ENCODE results near the gene TBKBP1. TPM values are rescaled to one million over a fixed set of nuclear protein-coding genes. Genes with fewer than 3 reads are reported as not detected.

Gene TBKBP1, protein sequence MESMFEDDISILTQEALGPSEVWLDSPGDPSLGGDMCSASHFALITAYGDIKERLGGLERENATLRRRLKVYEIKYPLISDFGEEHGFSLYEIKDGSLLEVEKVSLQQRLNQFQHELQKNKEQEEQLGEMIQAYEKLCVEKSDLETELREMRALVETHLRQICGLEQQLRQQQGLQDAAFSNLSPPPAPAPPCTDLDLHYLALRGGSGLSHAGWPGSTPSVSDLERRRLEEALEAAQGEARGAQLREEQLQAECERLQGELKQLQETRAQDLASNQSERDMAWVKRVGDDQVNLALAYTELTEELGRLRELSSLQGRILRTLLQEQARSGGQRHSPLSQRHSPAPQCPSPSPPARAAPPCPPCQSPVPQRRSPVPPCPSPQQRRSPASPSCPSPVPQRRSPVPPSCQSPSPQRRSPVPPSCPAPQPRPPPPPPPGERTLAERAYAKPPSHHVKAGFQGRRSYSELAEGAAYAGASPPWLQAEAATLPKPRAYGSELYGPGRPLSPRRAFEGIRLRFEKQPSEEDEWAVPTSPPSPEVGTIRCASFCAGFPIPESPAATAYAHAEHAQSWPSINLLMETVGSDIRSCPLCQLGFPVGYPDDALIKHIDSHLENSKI
- total RNA-seq (2014; rRNA removed): 9.0 and 12.8 TPM in 2 replicates
- Bru-seq, nascent RNA: percentile 57 among the genes with signal in this experiment
- BruChase-seq, experiment 1, labeled RNA remaining after a 6-hour chase: percentile 68 among the genes with signal in this experiment
- BruChase-seq, experiment 2, labeled RNA remaining after a 2-hour chase: percentile 71 among the genes with signal in this experiment
- long read RNA-seq, partial matches to known transcripts: 24 of 25 reads
- long read RNA-seq, other reads (novel, unspliced or antisense): 1 of 25 reads

DNA sequence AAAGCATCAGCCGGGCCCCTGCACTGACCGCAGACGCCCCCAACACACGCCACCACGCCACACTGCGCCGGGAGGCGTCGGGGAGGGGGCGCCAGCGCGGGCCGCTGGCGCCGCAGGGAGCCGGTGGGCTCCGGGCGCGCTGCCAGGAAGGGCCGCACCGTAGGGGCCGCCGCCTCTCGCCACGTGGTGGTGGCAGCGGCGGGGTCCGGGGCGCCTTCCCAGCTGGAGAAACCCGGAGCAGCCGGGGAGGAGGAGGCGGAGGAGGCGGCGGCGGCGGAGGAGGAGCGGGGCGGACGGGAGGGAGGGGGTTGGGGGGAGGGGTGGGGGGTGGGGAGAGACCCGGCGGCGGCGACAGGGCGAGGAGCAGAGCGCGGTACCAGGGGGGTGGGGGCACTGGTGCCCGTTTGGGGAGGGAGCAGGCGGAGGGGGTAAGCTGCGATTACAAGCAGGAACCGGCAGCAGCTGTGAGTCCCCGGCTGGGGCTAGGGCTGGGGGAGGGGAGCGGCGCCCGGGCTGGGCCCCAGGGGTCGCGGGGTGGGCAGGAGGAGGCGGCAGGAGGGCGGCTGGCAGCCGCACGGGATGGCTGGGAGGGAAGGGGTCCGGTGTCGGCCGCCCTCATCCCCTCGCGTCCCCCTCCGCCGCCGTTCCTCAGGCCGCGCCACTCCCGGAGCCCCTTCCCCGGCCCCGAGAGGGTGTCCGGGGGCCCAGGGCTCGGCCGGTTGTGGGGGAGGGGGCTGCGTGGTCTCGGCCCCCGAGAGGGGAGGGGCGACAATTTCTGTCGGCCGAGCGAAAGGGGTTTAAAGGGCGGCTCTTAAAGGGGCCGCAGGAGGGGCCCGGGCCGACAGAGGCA is at the start of gene TBKBP1:
Gene TBKBP1, plus strand, starts transcription at position 431 of the 850 bp plus-strand sequence. CDS start 1,952 bp downstream, outside the sequence.
- no peaks in the 10 kb centered on the region for H3K36me3 ChIP-seq (ENCODE audit: low read depth, low read length)
- H3K9me3 ChIP-seq (ENCODE audit: low read length): no peaks in the 10 kb centered on the region
- intact Hi-C loops (cut with micrococcal nuclease): no loop called here
- CTCF ChIA-PET: interaction anchor here (0.6 kb wide), 1 partner anchor 39 kb away, joined by 7 read pairs; the partner anchor contains the start of gene TBX21
- no peaks in the 10 kb centered on the region for H4K20me1 ChIP-seq (ENCODE audit: low read length)
- H2AFZ ChIP-seq (ENCODE audit: low read length): peak within 1 kb of the TSS; percentile 92
- peak within 1 kb of the TSS; percentile 83 for H3K4me3 ChIP-seq (ENCODE audit: low read length)
- peaks cover 15% of the 10 kb centered on the region; the same call in 1 of the 2 replicates for H3K4me1 ChIP-seq (ENCODE audit: insufficient read depth, low read length)
- peak within 1 kb of the TSS; percentile 91 for H3K4me2 ChIP-seq (ENCODE audit: low read length)
- peak within 1 kb of the TSS; percentile 52 for H3K9ac ChIP-seq (ENCODE audit: low read length)
- DNase-seq (peak; percentile 51), ATAC-seq (peak; percentile 53)
- TF ChIP-seq EZH2phosphoT487 (IDR thresholded peaks at IDR 0.05; ENCODE audit: borderline replicate concordance, low read length): no peak
- TF ChIP-seq, protein P1, sequence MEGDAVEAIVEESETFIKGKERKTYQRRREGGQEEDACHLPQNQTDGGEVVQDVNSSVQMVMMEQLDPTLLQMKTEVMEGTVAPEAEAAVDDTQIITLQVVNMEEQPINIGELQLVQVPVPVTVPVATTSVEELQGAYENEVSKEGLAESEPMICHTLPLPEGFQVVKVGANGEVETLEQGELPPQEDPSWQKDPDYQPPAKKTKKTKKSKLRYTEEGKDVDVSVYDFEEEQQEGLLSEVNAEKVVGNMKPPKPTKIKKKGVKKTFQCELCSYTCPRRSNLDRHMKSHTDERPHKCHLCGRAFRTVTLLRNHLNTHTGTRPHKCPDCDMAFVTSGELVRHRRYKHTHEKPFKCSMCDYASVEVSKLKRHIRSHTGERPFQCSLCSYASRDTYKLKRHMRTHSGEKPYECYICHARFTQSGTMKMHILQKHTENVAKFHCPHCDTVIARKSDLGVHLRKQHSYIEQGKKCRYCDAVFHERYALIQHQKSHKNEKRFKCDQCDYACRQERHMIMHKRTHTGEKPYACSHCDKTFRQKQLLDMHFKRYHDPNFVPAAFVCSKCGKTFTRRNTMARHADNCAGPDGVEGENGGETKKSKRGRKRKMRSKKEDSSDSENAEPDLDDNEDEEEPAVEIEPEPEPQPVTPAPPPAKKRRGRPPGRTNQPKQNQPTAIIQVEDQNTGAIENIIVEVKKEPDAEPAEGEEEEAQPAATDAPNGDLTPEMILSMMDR (conservative IDR thresholded peaks at IDR 0.05; ENCODE audit: low read depth, low read length): no peak
- no peak for TF ChIP-seq EZH2 (IDR thresholded peaks at IDR 0.05; ENCODE audit: low read length, unreplicated experiment)
- no peaks in the 10 kb centered on the region for H3F3A ChIP-seq (ENCODE audit: low read length, unreplicated experiment)
- H3K27ac ChIP-seq (ENCODE audit: low read length): no peak within 1 kb of the TSS
- H3K9me2 ChIP-seq (replicated peaks; ENCODE audit: low read length): no peaks in the 10 kb centered on the region
- no TSS peak for BruUV-seq (replicated peaks)
- no peaks in the 10 kb centered on the region for H3K27me3 ChIP-seq (ENCODE audit: low read length)
- POLR2A ChIA-PET (ENCODE audit: unreplicated experiment): interaction anchor here (0.7 kb wide), 1 partner anchor 45 kb away, joined by 11 read pairs; no protein-coding TSS in a partner anchor
- no peaks in the 10 kb centered on the region for H3K79me2 ChIP-seq (ENCODE audit: low read length)

DNA sequence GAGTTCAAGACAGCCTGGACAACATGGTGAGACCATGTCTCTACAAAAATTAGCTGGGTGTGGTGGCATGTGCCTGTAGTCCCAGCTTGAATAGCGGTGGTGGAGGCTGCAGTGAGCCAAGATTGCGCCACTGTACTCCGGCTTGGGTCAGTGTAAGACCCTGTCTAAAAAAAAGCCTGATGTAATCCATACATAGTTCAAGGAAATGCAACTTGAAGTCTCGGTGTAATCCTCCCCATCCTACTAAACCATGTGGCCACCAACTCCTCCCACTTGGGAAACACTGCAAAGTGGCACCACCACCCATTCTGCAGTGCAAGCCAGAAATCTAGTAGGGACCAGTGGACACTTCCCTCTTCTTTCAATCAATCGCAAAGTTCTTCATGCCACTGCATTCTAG is 49.6 kb upstream of the TBKBP1 start:
- Histone ChIP-seq H3K4me1 (ENCODE audit: insufficient read depth, low read length) (peaks cover 8% of the 10 kb centered on the region), H3K4me2 (ENCODE audit: low read length) (no peak overlapping the region), H3K27me3 (ENCODE audit: low read length) (no peaks in the 10 kb centered on the region), H3K9me2 (replicated peaks; ENCODE audit: low read length) (no peaks in the 10 kb centered on the region), H3K27ac (ENCODE audit: low read length) (no peak overlapping the region), H3K79me2 (ENCODE audit: low read length) (peaks cover 7% of the 10 kb centered on the region), H3K9ac (ENCODE audit: low read length) (no peak overlapping the region), H3K9me3 (ENCODE audit: low read length) (no peaks in the 10 kb centered on the region), H4K20me1 (ENCODE audit: low read length) (no peaks in the 10 kb centered on the region), H3K36me3 (ENCODE audit: low read depth, low read length) (no peaks in the 10 kb centered on the region), H3F3A (ENCODE audit: low read length, unreplicated experiment) (no peaks in the 10 kb centered on the region), H2AFZ (ENCODE audit: low read length) (no peak overlapping the region), H3K4me3 (ENCODE audit: low read length) (no peak overlapping the region)
- no peak for DNase-seq
- ChIA-PET POLR2A (ENCODE audit: unreplicated experiment) (interaction anchor here (0.7 kb wide), 1 partner anchor 64 kb away, joined by 4 read pairs; no protein-coding TSS in a partner anchor), CTCF (no interaction called here)
- intact Hi-C loops (cut with micrococcal nuclease): loop anchor here (10.0 kb wide), 1 partner anchor 310 kb away; no protein-coding TSS in a partner anchor
- no peak for ATAC-seq
- TF ChIP-seq EZH2phosphoT487 (IDR thresholded peaks at IDR 0.05; ENCODE audit: borderline replicate concordance, low read length): no peak
- no peak for TF ChIP-seq EZH2 (IDR thresholded peaks at IDR 0.05; ENCODE audit: low read length, unreplicated experiment)
- TF ChIP-seq, protein P1 (conservative IDR thresholded peaks at IDR 0.05; ENCODE audit: low read depth, low read length): no peak
- no TSS peak for BruUV-seq (replicated peaks)

All from PC-3 (cell line).